H9 (cell line): ENCODE data around the gene CYBA. TPM values are rescaled to one million over a fixed set of nuclear protein-coding genes. Genes with fewer than 3 reads are reported as not detected.

Experiments
- DNase-seq: peaks from one replicate; pipeline ENCODE4 v3.0.0-alpha.2; 2017
- H2AFZ ChIP-seq: one replicate; pipeline ENCODE4 v1.6.1; 2013; ENCODE audit warnings: mild to moderate bottlenecking, low read length, control low read depth, moderate library complexity
- H2AK5ac ChIP-seq: 2 replicates; pipeline ENCODE4 v1.6.1; 2013; ENCODE audit warnings: low read length, control low read depth, mixed read lengths; ENCODE audit not compliant: insufficient read length
- H2BK120ac ChIP-seq: one replicate; pipeline ENCODE4 v1.6.1; 2013; ENCODE audit warnings: low read depth, mild to moderate bottlenecking, low read length, control low read depth, inconsistent platforms; ENCODE audit not compliant: poor library complexity, severe bottlenecking
- H2BK12ac ChIP-seq: 2 replicates; pipeline ENCODE4 v1.6.1; 2013; ENCODE audit warnings: low read length, control low read depth, mixed read lengths, low read depth; ENCODE audit not compliant: insufficient read length
- H2BK15ac ChIP-seq: 2 replicates; pipeline ENCODE4 v1.6.1; 2013; ENCODE audit warnings: low read depth, low read length, control low read depth
- H2BK20ac ChIP-seq: one replicate; pipeline ENCODE4 v1.6.1; 2013; ENCODE audit warnings: low read depth, mild to moderate bottlenecking, low read length, control low read depth, inconsistent platforms; ENCODE audit not compliant: poor library complexity, severe bottlenecking
- H2BK5ac ChIP-seq: 2 replicates; pipeline ENCODE4 v1.6.1; 2013; ENCODE audit warnings: low read length, control low read depth, mixed read lengths; ENCODE audit not compliant: insufficient read length
- H3K14ac ChIP-seq: 2 replicates; pipeline ENCODE4 v1.6.1; 2013; ENCODE audit warnings: low read length, control low read depth; ENCODE audit not compliant: insufficient read depth
- H3K18ac ChIP-seq: 2 replicates; pipeline ENCODE4 v1.6.1; 2013; ENCODE audit warnings: low read depth, mild to moderate bottlenecking, mixed read lengths, low read length, control low read depth; ENCODE audit not compliant: insufficient read length
- H3K23ac ChIP-seq: 2 replicates; pipeline ENCODE4 v1.6.1; 2013; ENCODE audit warnings: low read length, control low read depth, mixed read lengths, low read depth; ENCODE audit not compliant: insufficient read length
- H3K23me2 ChIP-seq: 2 replicates; pipeline ENCODE4 v1.6.1; 2013; ENCODE audit warnings: low read depth, mild to moderate bottlenecking, mixed read lengths, low read length, control low read depth; ENCODE audit not compliant: insufficient read length, poor library complexity, severe bottlenecking
- H3K27ac ChIP-seq: 2 replicates; pipeline ENCODE4 v1.5.1; 2013; ENCODE audit warnings: low read length, control low read depth, mixed read lengths, low read depth; ENCODE audit not compliant: insufficient read length
- H3K27me3 ChIP-seq: 2 replicates; pipeline ENCODE4 v1.6.1; 2013; ENCODE audit warnings: low read length, control low read depth, inconsistent platforms; ENCODE audit not compliant: insufficient read depth
- H3K4ac ChIP-seq: 2 replicates; pipeline ENCODE4 v1.6.1; 2013; ENCODE audit warnings: low read depth, mild to moderate bottlenecking, control low read depth, inconsistent platforms, low read length, moderate library complexity
- H3K4me1 ChIP-seq: 2 replicates; pipeline ENCODE4 v1.6.1; 2013; ENCODE audit warnings: low read length, control low read depth, inconsistent platforms; ENCODE audit not compliant: insufficient read depth
- H3K4me2 ChIP-seq: 2 replicates; pipeline ENCODE4 v1.6.1; 2013; ENCODE audit warnings: low read length, control low read depth, mixed read lengths; ENCODE audit not compliant: insufficient read length, insufficient read depth
- H3K56ac ChIP-seq: 2 replicates; pipeline ENCODE4 v1.6.1; 2013; ENCODE audit warnings: low read depth, mild to moderate bottlenecking, mixed read lengths, low read length, control low read depth; ENCODE audit not compliant: insufficient read length
- H3K79me1 ChIP-seq: 2 replicates; pipeline ENCODE4 v1.6.1; 2013; ENCODE audit warnings: low read depth, mild to moderate bottlenecking, moderate library complexity, low read length, control low read depth, inconsistent platforms; ENCODE audit not compliant: insufficient read depth, poor library complexity, severe bottlenecking
- H3K79me2 ChIP-seq: 2 replicates; pipeline ENCODE4 v1.6.1; 2013; ENCODE audit warnings: low read length, control low read depth, inconsistent platforms; ENCODE audit not compliant: insufficient read depth
- H3K9ac ChIP-seq: 2 replicates; pipeline ENCODE4 v1.6.1; 2013; ENCODE audit warnings: low read length, control low read depth, mixed read lengths; ENCODE audit not compliant: insufficient read length; ENCODE audit errors: extremely low read depth
- H3K9me3 ChIP-seq: one replicate; pipeline ENCODE4 v1.6.1; 2013; ENCODE audit warnings: low read depth, low read length, inconsistent platforms; ENCODE audit not compliant: control insufficient read depth
- H3T11ph ChIP-seq: one replicate; pipeline ENCODE4 v1.6.1; 2013; ENCODE audit warnings: mild to moderate bottlenecking, low read length, control low read depth, inconsistent platforms
- H4K20me1 ChIP-seq: one replicate; pipeline ENCODE4 v1.6.1; 2013; ENCODE audit not compliant: control insufficient read depth, insufficient read length, insufficient read depth
- H4K5ac ChIP-seq: 2 replicates; pipeline ENCODE4 v1.6.1; 2013; ENCODE audit warnings: low read depth, mild to moderate bottlenecking, mixed read lengths, low read length, control low read depth; ENCODE audit not compliant: insufficient read length
- H4K8ac ChIP-seq: replicated peaks from 2 replicates; pipeline ENCODE4 v1.6.1; 2013; ENCODE audit warnings: low read length, control low read depth, mixed read lengths, low read depth; ENCODE audit not compliant: insufficient read length
- H4K91ac ChIP-seq: 2 replicates; pipeline ENCODE4 v1.6.1; 2013; ENCODE audit warnings: low read depth, mild to moderate bottlenecking, moderate library complexity, mixed read lengths, low read length, control low read depth; ENCODE audit not compliant: insufficient read length
- H3K27ac Mint-ChIP-seq, 3 experiments: 2 replicates in 2 of 3; 3 replicates in 1 of 3; pipeline ENCODE4 v1.8.0; 2020 to 2021; ENCODE audit warnings: mixed read lengths in 3 of 3, mild to moderate bottlenecking in 1 of 3, moderate library complexity in 1 of 3
- H3K27me3 Mint-ChIP-seq: 2 replicates; pipeline ENCODE4 v1.8.0; 2021; ENCODE audit warnings: low read depth, mild to moderate bottlenecking, moderate library complexity, mixed read lengths
- H3K36me3 Mint-ChIP-seq, 3 experiments: 2 replicates in 2 of 3; 3 replicates in 1 of 3; pipeline ENCODE4 v1.8.0; 2020 to 2021; ENCODE audit warnings: low read depth in 3 of 3, mixed read lengths in 3 of 3; ENCODE audit not compliant: insufficient read depth in 1 of 3
- H3K4me1 Mint-ChIP-seq, 2 experiments: 2 replicates each; pipeline ENCODE4 v1.8.0; 2020; ENCODE audit warnings: mixed read lengths in 2 of 2
- H3K4me3 Mint-ChIP-seq, 2 experiments: 2 replicates in 1 of 2; 3 replicates in 1 of 2; pipeline ENCODE4 v1.8.0; 2020 to 2021; ENCODE audit warnings: mild to moderate bottlenecking in 2 of 2, mixed read lengths in 2 of 2, moderate library complexity in 1 of 2
- H3K9me3 Mint-ChIP-seq, 2 experiments: 2 replicates in 1 of 2; 3 replicates in 1 of 2; pipeline ENCODE4 v1.8.0; 2020; ENCODE audit warnings: mild to moderate bottlenecking in 2 of 2, mixed read lengths in 2 of 2, moderate library complexity in 1 of 2
- CTCF ChIP-seq: fragments of 200-600 bp; sonication (generic); conservative IDR thresholded peaks from 3 replicates; pipeline ENCODE4 v1.8.0; 2021; ENCODE audit warnings: antibody characterized with exemption, mild to moderate bottlenecking
- WGBS: extraction: QIAGEN DNeasy Blood & Tissue Kit; methylation state at CpG from one replicate; pipeline ENCODE4 v1.1.7; 2013; ENCODE audit warnings: missing lambda C conversion rate, low lambda C conversion rate, mixed read lengths; ENCODE audit not compliant: insufficient read length; ENCODE audit errors: extremely low coverage; 5-methylcytosine and 5-hydroxymethylcytosine counted together
- total RNA-seq: library from RNA; stranded (reverse); gene quantifications from 2 replicates; pipeline ENCODE4 v1.2.1, GENCODE V29; 2021

Gene CYBA
- total RNA-seq, 1 experiment from 2014 or later, result 153 TPM

- no peaks in the 10 kb centered on the region for H3K36me3 Mint-ChIP-seq
- peaks cover 39% of the 10 kb centered on the region for H3K27me3 Mint-ChIP-seq
- no peak overlapping the region for H3T11ph ChIP-seq
- H2BK20ac ChIP-seq, result no peak overlapping the region
- no peak for TF ChIP-seq CTCF
- peaks cover 12% of the 10 kb centered on the region for H3K23me2 ChIP-seq
- no peak overlapping the region for H3K14ac ChIP-seq
- no peak overlapping the region for H2AK5ac ChIP-seq
- no peak overlapping the region for H3K4me2 ChIP-seq
- H4K5ac ChIP-seq, result no peak overlapping the region
- no CpG with 5 or more reads among the region's 3 CpGs for WGBS
- no peak overlapping the region for H3K23ac ChIP-seq
- no peak overlapping the region for H3K9ac ChIP-seq
- H3K27me3 ChIP-seq, result no peaks in the 10 kb centered on the region; the same call in 1 of the 2 replicates
- no peak overlapping the region for H2BK120ac ChIP-seq
- H3K18ac ChIP-seq, result no peak overlapping the region
- H3K4me3 Mint-ChIP-seq, result no peak overlapping the region
- no peak overlapping the region for H2BK5ac ChIP-seq
- H3K27ac Mint-ChIP-seq, result no peak overlapping the region
- H3K4me1 Mint-ChIP-seq, result peaks cover 19 to 26% of the 10 kb centered on the region in 2 experiments
- H3K79me1 ChIP-seq, result no peaks in the 10 kb centered on the region
- no peak overlapping the region for H4K8ac ChIP-seq
- H4K91ac ChIP-seq, result no peak overlapping the region
- H2AFZ ChIP-seq, result no peak overlapping the region
- H3K27ac ChIP-seq, result no peak overlapping the region
- no peaks in the 10 kb centered on the region for H3K4me1 ChIP-seq
- H3K9me3 ChIP-seq, result no peaks in the 10 kb centered on the region
- no peak overlapping the region for H3K56ac ChIP-seq
- H2BK12ac ChIP-seq, result no peak overlapping the region
- H3K4ac ChIP-seq, result no peak overlapping the region
- no peaks in the 10 kb centered on the region for H3K79me2 ChIP-seq
- H4K20me1 ChIP-seq, result no peaks in the 10 kb centered on the region
- no peaks in the 10 kb centered on the region for H3K9me3 Mint-ChIP-seq
- DNase-seq, result no peak
- no peak overlapping the region for H2BK15ac ChIP-seq
These were observed 36.8 kb upstream of the CYBA start for GRCh38 chr16:88687676-88688012.
